Colonic mucosa (tissue), 4 donors: ENCODE data around the gene CDIP1. TPM values are rescaled to one million over a fixed set of nuclear protein-coding genes. Genes with fewer than 3 reads are reported as not detected.
A peak's percentile ranks its signal among the peaks of the same experiment; 100 is the strongest.

Experiments used
- DNase-seq: peaks from one replicate; pipeline ENCODE4 v3.0.0-alpha.2; 2020
- H3K27ac ChIP-seq: fragments of 200-600 bp; one replicate; pipeline ENCODE4 v1.8.0; 2021
- H3K27me3 ChIP-seq: fragments of 200-600 bp; one replicate; pipeline ENCODE4 v1.8.0; 2021
- H3K36me3 ChIP-seq: fragments of 200-600 bp; one replicate; pipeline ENCODE4 v1.8.0; 2021
- H3K4me1 ChIP-seq: fragments of 200-600 bp; one replicate; pipeline ENCODE4 v1.8.0; 2021; ENCODE audit warnings: mild to moderate bottlenecking
- H3K4me3 ChIP-seq: fragments of 200-600 bp; one replicate; pipeline ENCODE4 v1.8.0; 2021
- H3K9ac ChIP-seq, 2 donors: one replicate each; pipeline ENCODE4 v1.7.0; 2013; ENCODE audit warnings: control low read depth in 2 of 2, low read depth in 2 of 2, low read length in 2 of 2
- H3K9me3 ChIP-seq: fragments of 200-600 bp; one replicate; pipeline ENCODE4 v1.8.0; 2021
- CTCF ChIP-seq: fragments of 200-600 bp; IDR thresholded peaks from one replicate; pipeline ENCODE4 v1.8.0; 2022; ENCODE audit warnings: antibody characterized with exemption, mild to moderate bottlenecking
- intact Hi-C: fragments of 100-400 bp; cut with DNase I; formaldehyde crosslinking; loops from one replicate; pipeline ENCODE4 v1.14.1; 2022
- total RNA-seq, 2 donors: library from RNA; stranded (reverse); fragmentation: NEBNext Ultra II Directional in 1 of 2; extraction: Animal tissue kit (Norgen Biotek cat#: 25700) in 1 of 2; gene quantifications; one replicate each; pipeline ENCODE4 v1.2.1, GENCODE V29; 2021
- donor health status: healthy.
- donor health status: DM: no; HTN: no; CAD: no.
- donor health status: DM: no; HTN: no; CAD: no.

CDIP1 gene
- total RNA-seq = 10 to 100 TPM; 13.1 to 18.4 TPM

GRCh38 chr16:4538350-4539235, at the start of gene CDIP1:
Gene CDIP1 (minus strand): TSS chr16:4538773. CDS start chr16:4514130, 24,643 bp downstream.
- H3K4me3 ChIP-seq = peak within 1 kb of the TSS; percentile 71
- DNase-seq = peak; percentile 97
- H3K36me3 ChIP-seq = no peaks in the 10 kb centered on the region
- H3K9ac ChIP-seq = peak within 1 kb of the TSS; percentile 59 to 74
- no peak for TF ChIP-seq CTCF
- peak within 1 kb of the TSS; percentile 68 for H3K27ac ChIP-seq
- intact Hi-C loops = no loop called here
- no peaks in the 10 kb centered on the region for H3K4me1 ChIP-seq
- no peaks in the 10 kb centered on the region for H3K9me3 ChIP-seq
- no peaks in the 10 kb centered on the region for H3K27me3 ChIP-seq

GRCh38 chr16:4586291-4586690, 47.7 kb upstream of the CDIP1 start:
- no peak for TF ChIP-seq CTCF
- H3K4me3 ChIP-seq = no peak overlapping the region
- no peak overlapping the region for H3K9ac ChIP-seq
- DNase-seq = no peak
- H3K36me3 ChIP-seq = no peaks in the 10 kb centered on the region
- H3K27me3 ChIP-seq = no peaks in the 10 kb centered on the region
- no peaks in the 10 kb centered on the region for H3K9me3 ChIP-seq
- no peaks in the 10 kb centered on the region for H3K4me1 ChIP-seq
- H3K27ac ChIP-seq = no peak overlapping the region
- intact Hi-C loops = no loop called here

GRCh38 chr16:4583906-4584305, 45.3 kb upstream of the CDIP1 start:
- Histone ChIP-seq H3K9ac (no peak overlapping the region), H3K36me3 (no peaks in the 10 kb centered on the region), H3K27ac (no peak overlapping the region), H3K9me3 (no peaks in the 10 kb centered on the region), H3K4me1 (no peaks in the 10 kb centered on the region), H3K4me3 (no peak overlapping the region), H3K27me3 (no peaks in the 10 kb centered on the region)
- no peak for DNase-seq
- TF ChIP-seq CTCF = no peak
- intact Hi-C loops = no loop called here

- intact Hi-C loops = no loop called here
- no peak for TF ChIP-seq CTCF
Measured at GRCh38 chr16:4580250-4580649, 41.7 kb upstream of the CDIP1 start.

GRCh38 chr16:4578961-4579530, 40.5 kb upstream of the CDIP1 start:
- H3K36me3 ChIP-seq = no peaks in the 10 kb centered on the region
- no peaks in the 10 kb centered on the region for H3K27me3 ChIP-seq
- H3K9me3 ChIP-seq = no peaks in the 10 kb centered on the region
- H3K4me3 ChIP-seq = no peak overlapping the region
- TF ChIP-seq CTCF = no peak
- no peak overlapping the region for H3K27ac ChIP-seq
- intact Hi-C loops = no loop called here
- no peak for DNase-seq
- H3K9ac ChIP-seq = no peak overlapping the region
- H3K4me1 ChIP-seq = no peaks in the 10 kb centered on the region

More at GRCh38 chr16:4580250-4580649, 41.7 kb upstream of the CDIP1 start:
- DNase-seq = no peak
- Histone ChIP-seq H3K4me3 (no peak overlapping the region), H3K4me1 (no peaks in the 10 kb centered on the region), H3K36me3 (no peaks in the 10 kb centered on the region), H3K9me3 (no peaks in the 10 kb centered on the region), H3K9ac (no peak overlapping the region), H3K27ac (no peak overlapping the region), H3K27me3 (no peaks in the 10 kb centered on the region)
